ENCODE measurements around the gene KCNT1. TPM values are rescaled to one million over a fixed set of nuclear protein-coding genes. Genes with fewer than 3 reads are reported as not detected.

Gene KCNT1
- total RNA-seq, 1 experiment from 2014 or later: not detected

- Histone ChIP-seq H3K9me3 (ENCODE audit: insufficient read depth, low read depth) (no peaks in the 10 kb centered on the region), H3F3A (ENCODE audit: insufficient read depth, low read depth) (no peaks in the 10 kb centered on the region), H3K79me2 (ENCODE audit: low read depth) (no peaks in the 10 kb centered on the region), H3K4me2 (no peak overlapping the region), H3K4me1 (replicated peaks; ENCODE audit: insufficient read depth) (no peaks in the 10 kb centered on the region), H4K20me1 (ENCODE audit: insufficient read depth) (no peaks in the 10 kb centered on the region; the same call in 1 of the 2 replicates), H3K36me3 (ENCODE audit: low read depth) (no peaks in the 10 kb centered on the region), H3K27ac (no peak overlapping the region), H3K9me2 (ENCODE audit: insufficient read depth) (no peaks in the 10 kb centered on the region), H3K27me3 (ENCODE audit: insufficient read depth, low read depth) (peaks cover 96% of the 10 kb centered on the region), H3K4me3 (no peak overlapping the region), H2AFZ (no peak overlapping the region)
- TF ChIP-seq EZH2 (IDR thresholded peaks at IDR 0.05; ENCODE audit: low read depth): no peak
- TF ChIP-seq CTCF (conservative IDR thresholded peaks at IDR 0.05): no peak
- POLR2A ChIA-PET (ENCODE audit: unreplicated experiment): no interaction called here
- BruUV-seq (replicated peaks): no TSS peak
- no peak for DNase-seq
- intact Hi-C loops (cut with micrococcal nuclease; ENCODE audit: unreplicated experiment): no loop called here
- CTCF ChIA-PET: no interaction called here
These were observed 56.9 kb downstream of the KCNT1 start for GRCh38 chr9:135758870-135759269.

- Histone ChIP-seq H3F3A (ENCODE audit: insufficient read depth, low read depth) (no peaks in the 10 kb centered on the region), H3K4me2 (no peak overlapping the region), H4K20me1 (ENCODE audit: insufficient read depth) (no peaks in the 10 kb centered on the region; the same call in 1 of the 2 replicates), H3K27me3 (ENCODE audit: insufficient read depth, low read depth) (peaks cover 96% of the 10 kb centered on the region), H3K79me2 (ENCODE audit: low read depth) (no peaks in the 10 kb centered on the region), H3K4me3 (no peak overlapping the region), H3K9me2 (ENCODE audit: insufficient read depth) (no peaks in the 10 kb centered on the region), H3K27ac (no peak overlapping the region), H3K36me3 (ENCODE audit: low read depth) (no peaks in the 10 kb centered on the region), H3K4me1 (replicated peaks; ENCODE audit: insufficient read depth) (no peaks in the 10 kb centered on the region), H3K9me3 (ENCODE audit: insufficient read depth, low read depth) (no peaks in the 10 kb centered on the region), H2AFZ (no peak overlapping the region)
- ChIA-PET POLR2A (ENCODE audit: unreplicated experiment) (no interaction called here), CTCF (no interaction called here)
- no peak for DNase-seq
- intact Hi-C loops (cut with micrococcal nuclease; ENCODE audit: unreplicated experiment): no loop called here
- no peak for TF ChIP-seq CTCF (conservative IDR thresholded peaks at IDR 0.05)
- no peak for TF ChIP-seq EZH2 (IDR thresholded peaks at IDR 0.05; ENCODE audit: low read depth)
- no TSS peak for BruUV-seq (replicated peaks)
These were observed 57.8 kb downstream of the KCNT1 start for GRCh38 chr9:135759676-135760300.

- Histone ChIP-seq H3F3A (ENCODE audit: insufficient read depth, low read depth) (no peaks in the 10 kb centered on the region), H3K27ac (no peak overlapping the region), H3K79me2 (ENCODE audit: low read depth) (no peaks in the 10 kb centered on the region), H2AFZ (no peak overlapping the region), H3K4me3 (no peak overlapping the region), H3K4me1 (replicated peaks; ENCODE audit: insufficient read depth) (no peaks in the 10 kb centered on the region), H3K27me3 (ENCODE audit: insufficient read depth, low read depth) (peaks cover 95% of the 10 kb centered on the region), H3K4me2 (no peak overlapping the region), H3K36me3 (ENCODE audit: low read depth) (no peaks in the 10 kb centered on the region), H3K9me3 (ENCODE audit: insufficient read depth, low read depth) (no peaks in the 10 kb centered on the region), H3K9me2 (ENCODE audit: insufficient read depth) (no peaks in the 10 kb centered on the region), H4K20me1 (ENCODE audit: insufficient read depth) (no peaks in the 10 kb centered on the region; the same call in 1 of the 2 replicates)
- ChIA-PET POLR2A (ENCODE audit: unreplicated experiment) (no interaction called here), CTCF (no interaction called here)
- intact Hi-C loops (cut with micrococcal nuclease; ENCODE audit: unreplicated experiment): no loop called here
- DNase-seq: no peak
- TF ChIP-seq CTCF (conservative IDR thresholded peaks at IDR 0.05) (no peak), EZH2 (IDR thresholded peaks at IDR 0.05; ENCODE audit: low read depth) (no peak)
- BruUV-seq (replicated peaks): no TSS peak
These were observed 58.5 kb downstream of the KCNT1 start for GRCh38 chr9:135760465-135760864.
